GM12878 (cell line): Measurements from ENCODE around the gene PPP6R2. TPM values are rescaled to one million over a fixed set of nuclear protein-coding genes. Genes with fewer than 3 reads are reported as not detected.

Source experiments
- ATAC-seq: fragments of 200-7000 bp; cut with Tn5 transposase; 3 replicates; pipeline ENCODE4 v1.9.1; 2020; ENCODE audit warnings: mild to moderate bottlenecking, moderate library complexity
- BruUV-seq: library from RNA; stranded (reverse); fragments of 400-500 nt; replicated peaks from 2 replicates; lab custom pipeline; 2021; lab: Mats Ljungman, UMichigan
- CTCF ChIA-PET: fragments of 300-600 bp; sonication (Branson Sonifier 250); formaldehyde crosslinking; extraction: SDS; loops from one replicate; lab custom pipeline; 2021; ENCODE audit warnings: inconsistent platforms; lab: Yijun Ruan, JAX
- POLR2A ChIA-PET: fragments of 350-600 bp; formaldehyde crosslinking; extraction: SDS; loops from one replicate; lab custom pipeline; 2021; ENCODE audit warnings: inconsistent platforms; lab: Charles Lee
- RAD21 ChIA-PET: fragments of 300-600 bp; sonication (Branson Sonifier 250); formaldehyde crosslinking; loops from one replicate; lab custom pipeline; 2023; ENCODE audit warnings: antibody characterized with exemption; ENCODE audit not compliant: unreplicated experiment; lab: Charles Lee
- SMC1A ChIA-PET: fragments of 300-600 bp; sonication (Branson Sonifier 250); formaldehyde crosslinking; loops from one replicate; lab custom pipeline; 2023; ENCODE audit not compliant: unreplicated experiment, uncharacterized antibody; lab: Charles Lee
- DNase-seq: peaks from one replicate; pipeline ENCODE4 v3.0.0-alpha.2; 2011; ENCODE audit warnings: low read depth, low spot score
- FAIRE-seq: peaks from 3 replicates; lab custom pipeline; 2011; peaks lifted over from hg19 to GRCh38; lab: Jason Lieb, UNC
- H2AFZ ChIP-seq: 2 replicates; pipeline ENCODE4 v1.6.0; 2011; ENCODE audit warnings: low read depth, low read length, control low read depth; ENCODE audit not compliant: control insufficient read depth
- H3K27ac ChIP-seq: 2 replicates; pipeline ENCODE4 v1.5.1; 2011; ENCODE audit warnings: control low read depth; ENCODE audit not compliant: control insufficient read depth, insufficient read depth
- H3K27me3 ChIP-seq, 2 experiments: replicated peaks in 1 of 2; 2 replicates each; pipeline versions ENCODE4 v1.6.0 to v1.6.1; 2011; ENCODE audit warnings: low read length in 1 of 2; ENCODE audit not compliant: control insufficient read depth in 2 of 2, insufficient read depth in 2 of 2
- H3K36me3 ChIP-seq, 2 experiments: 2 replicates each; pipeline ENCODE4 v1.5.1; 2011; ENCODE audit warnings: low read length in 1 of 2; ENCODE audit not compliant: control insufficient read depth in 2 of 2, insufficient read depth in 2 of 2
- H3K4me1 ChIP-seq: 2 replicates; pipeline ENCODE4 v1.6.1; 2011; ENCODE audit warnings: mild to moderate bottlenecking, low read length, moderate library complexity, mixed read lengths; ENCODE audit not compliant: control insufficient read depth, insufficient read depth
- H3K4me2 ChIP-seq: 2 replicates; pipeline ENCODE4 v1.6.0; 2011; ENCODE audit warnings: control low read depth; ENCODE audit not compliant: control insufficient read depth, insufficient read depth
- H3K4me3 ChIP-seq: fragments of 200-600 bp; sonication (generic); 2 replicates; pipeline ENCODE4 v1.5.1; 2016
- H3K79me2 ChIP-seq: 2 replicates; pipeline ENCODE4 v1.6.0; 2011; ENCODE audit warnings: low read length; ENCODE audit not compliant: control insufficient read depth, insufficient read depth
- H3K9ac ChIP-seq: 2 replicates; pipeline ENCODE4 v1.8.0; 2011; ENCODE audit warnings: low read length, control low read depth, mixed read lengths; ENCODE audit not compliant: control insufficient read depth, insufficient read depth
- H3K9me3 ChIP-seq: replicated peaks from 3 replicates; pipeline ENCODE4 v1.5.1; 2011; ENCODE audit warnings: mild to moderate bottlenecking, low read length; ENCODE audit not compliant: control insufficient read depth, insufficient read depth
- H4K20me1 ChIP-seq: 2 replicates; pipeline ENCODE4 v1.6.0; 2011; ENCODE audit not compliant: control insufficient read depth, insufficient read depth
- BACH1 ChIP-seq: fragments of 450-650 bp; IDR thresholded peaks from 2 replicates; pipeline ENCODE4 v1.6.1; 2017; ENCODE audit warnings: mild to moderate bottlenecking, borderline replicate concordance
- CBFB ChIP-seq: IDR thresholded peaks from 2 replicates; pipeline ENCODE4 v1.6.1; 2016; ENCODE audit warnings: antibody characterized with exemption, low read depth
- ETV6 ChIP-seq, 2 experiments: fragments of 450-650 bp in 1 of 2; IDR thresholded peaks in 1 of 2; conservative IDR thresholded peaks in 1 of 2; 2 replicates each; pipeline ENCODE4 v1.6.1; 2014; ENCODE audit warnings: antibody characterized with exemption in 1 of 2, borderline replicate concordance in 1 of 2, low read depth in 1 of 2, mild to moderate bottlenecking in 1 of 2, moderate library complexity in 1 of 2
- GABPA ChIP-seq: IDR thresholded peaks from 2 replicates; pipeline ENCODE4 v1.6.1; 2014; ENCODE audit warnings: antibody characterized with exemption, low read depth, mild to moderate bottlenecking, inconsistent platforms
- IKZF2 ChIP-seq, 2 experiments: fragments of 450-650 bp; IDR thresholded peaks; 2 replicates each; pipeline ENCODE4 v1.6.1; 2017; ENCODE audit warnings: mild to moderate bottlenecking in 2 of 2, moderate library complexity in 2 of 2
- KAT2A ChIP-seq: conservative IDR thresholded peaks from 2 replicates; pipeline ENCODE4 v1.6.1; 2011; ENCODE audit warnings: low read depth, low read length; ENCODE audit not compliant: control insufficient read depth
- NFYA ChIP-seq: IDR thresholded peaks from 2 replicates; pipeline ENCODE4 v1.6.1; 2011; ENCODE audit warnings: low read depth, mild to moderate bottlenecking, low read length, improper control_type of control experiment, borderline replicate concordance
- POLR2A ChIP-seq: IDR thresholded peaks from 2 replicates; pipeline ENCODE4 v1.6.1; 2011; ENCODE audit warnings: low read depth, mild to moderate bottlenecking, low read length
- POLR2AphosphoS2 ChIP-seq: IDR thresholded peaks from 2 replicates; pipeline ENCODE4 v1.6.1; 2011; ENCODE audit warnings: low read depth, mild to moderate bottlenecking, low read length, improper control_type of control experiment, moderate library complexity
- SIX5 ChIP-seq: IDR thresholded peaks from 2 replicates; pipeline ENCODE4 v1.6.1; 2011; ENCODE audit warnings: mild to moderate bottlenecking, low read depth, low read length, moderate library complexity; ENCODE audit not compliant: severe bottlenecking
- STAT1 ChIP-seq: fragments of 450-650 bp; conservative IDR thresholded peaks from 2 replicates; pipeline ENCODE4 v1.6.1; 2014; ENCODE audit warnings: antibody characterized with exemption, mild to moderate bottlenecking
- ZNF207 ChIP-seq: fragments of 450-650 bp; IDR thresholded peaks from 2 replicates; pipeline ENCODE4 v1.6.1; 2014; ENCODE audit warnings: antibody characterized with exemption, mild to moderate bottlenecking, borderline replicate concordance
- WGBS: methylation state at CpG from one replicate; pipeline ENCODE4 v1.1.6; 2016; ENCODE audit warnings: low lambda C conversion rate; ENCODE audit not compliant: insufficient replicate concordance, insufficient coverage; ENCODE audit errors: missing lambda C conversion rate; 5-methylcytosine and 5-hydroxymethylcytosine counted together
- in situ Hi-C: fragments of 300-500 bp; cut with MboI; formaldehyde crosslinking; loops from 9 replicates; pipeline ENCODE4 v1.14.3; 2018; ENCODE audit warnings: mixed read lengths
- intact Hi-C: fragments of 100-400 bp; cut with micrococcal nuclease; formaldehyde crosslinking; loops from one replicate; pipeline ENCODE4 v1.14.2; 2022; ENCODE audit not compliant: unreplicated experiment
- polyA plus RNA-seq, 11 experiments: library from polyadenylated mRNA; depleted of rRNA in 4 of 11; unstranded in 6 of 11; stranded (reverse) in 5 of 11; fragments of >200 nt; fragmentation: Nextera tagmentation in 4 of 11; fragmentation: Illumina TruSeq in 1 of 11; extraction: Ambion mirVana in 4 of 11; extraction: Trizol in 1 of 11; gene quantifications; 1 replicate in 1 of 11; 2 replicates in 10 of 11; pipeline versions ENCODE4 v1.2.1 to v1.2.3, GENCODE V29; 2011 to 2016; ENCODE audit warnings: inconsistent platforms in 2 of 11, missing spikeins in 2 of 11, low read depth in 1 of 11
- total RNA-seq, 4 experiments: library from RNA; depleted of rRNA in 3 of 4; stranded (reverse); fragments of >200 nt in 3 of 4; fragmentation: Illumina TruSeq in 1 of 4; extraction: Trizol in 1 of 4; gene quantifications; 2 replicates each; pipeline versions ENCODE4 v1.2.1 to v1.2.3, GENCODE V29; 2013 to 2021
- TF ChIP-seq, protein P1 (sequence below): IDR thresholded peaks from 2 replicates; pipeline ENCODE4 v1.6.1; 2012; ENCODE audit warnings: low read depth, low read length, improper control_type of control experiment
- TF ChIP-seq, protein P2 (sequence below): fragments of 450-650 bp; IDR thresholded peaks from 2 replicates; pipeline ENCODE4 v1.6.1; 2014; ENCODE audit warnings: mild to moderate bottlenecking
- TF ChIP-seq, protein P3 (sequence below): IDR thresholded peaks from 2 replicates; pipeline ENCODE4 v1.6.1; 2012; ENCODE audit warnings: low read length, inconsistent platforms
- TF ChIP-seq, protein P4 (sequence below), 3 experiments: IDR thresholded peaks in 2 of 3; conservative IDR thresholded peaks in 1 of 3; 2 replicates each; pipeline ENCODE4 v1.5.1; 2011; ENCODE audit warnings: low read depth in 3 of 3, low read length in 3 of 3, mild to moderate bottlenecking in 3 of 3, control low read depth in 2 of 3, moderate library complexity in 2 of 3, inconsistent platforms in 1 of 3, mixed read lengths in 1 of 3; ENCODE audit not compliant: control insufficient read depth in 2 of 3, insufficient read depth in 1 of 3; ENCODE audit errors: extremely low read depth in 1 of 3
- TF ChIP-seq, protein P5 (sequence below): fragments of 450-650 bp; IDR thresholded peaks from 2 replicates; pipeline ENCODE4 v1.6.1; 2016; ENCODE audit warnings: mild to moderate bottlenecking

The PPP6R2 gene
- total and polyA plus RNA-seq, 10 of the 15 experiments (the other 5 are each of a cell fraction or from before 2014, with no cell fraction given), result 0.29 to 52.6 (median 25.4) TPM

DNA sequence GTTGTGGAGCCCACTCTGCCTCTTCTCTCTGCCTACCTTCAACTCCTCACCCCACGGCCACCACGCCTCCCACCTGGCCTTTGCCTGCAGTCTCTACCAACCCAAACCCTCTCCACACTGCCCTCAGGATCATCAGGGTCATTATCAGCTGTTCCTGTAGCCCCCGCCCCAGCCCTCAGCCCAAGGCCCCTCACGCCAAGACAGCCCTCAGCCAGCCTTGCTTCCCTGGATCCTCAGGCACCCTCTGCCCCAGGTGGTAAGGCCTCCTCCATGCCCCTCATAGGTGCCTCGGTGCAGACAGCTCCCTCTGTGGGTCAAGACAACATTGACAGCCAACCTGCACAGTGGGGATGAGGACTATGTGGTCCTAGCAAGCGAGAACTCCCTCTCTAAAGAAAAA lies 130.0 kb downstream of the PPP6R2 start:
- DNase-seq, result no peak
- TF ChIP-seq POLR2A, result 0 out of 2 replicates have a peak, but pooled peaks have one; percentile 37
- TF ChIP-seq, protein P1, sequence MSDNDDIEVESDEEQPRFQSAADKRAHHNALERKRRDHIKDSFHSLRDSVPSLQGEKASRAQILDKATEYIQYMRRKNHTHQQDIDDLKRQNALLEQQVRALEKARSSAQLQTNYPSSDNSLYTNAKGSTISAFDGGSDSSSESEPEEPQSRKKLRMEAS, result no peak
- TF ChIP-seq, protein P2, sequence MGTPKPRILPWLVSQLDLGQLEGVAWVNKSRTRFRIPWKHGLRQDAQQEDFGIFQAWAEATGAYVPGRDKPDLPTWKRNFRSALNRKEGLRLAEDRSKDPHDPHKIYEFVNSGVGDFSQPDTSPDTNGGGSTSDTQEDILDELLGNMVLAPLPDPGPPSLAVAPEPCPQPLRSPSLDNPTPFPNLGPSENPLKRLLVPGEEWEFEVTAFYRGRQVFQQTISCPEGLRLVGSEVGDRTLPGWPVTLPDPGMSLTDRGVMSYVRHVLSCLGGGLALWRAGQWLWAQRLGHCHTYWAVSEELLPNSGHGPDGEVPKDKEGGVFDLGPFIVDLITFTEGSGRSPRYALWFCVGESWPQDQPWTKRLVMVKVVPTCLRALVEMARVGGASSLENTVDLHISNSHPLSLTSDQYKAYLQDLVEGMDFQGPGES, result no peak
- TF ChIP-seq CBFB, result no peak
- TF ChIP-seq, protein P3, sequence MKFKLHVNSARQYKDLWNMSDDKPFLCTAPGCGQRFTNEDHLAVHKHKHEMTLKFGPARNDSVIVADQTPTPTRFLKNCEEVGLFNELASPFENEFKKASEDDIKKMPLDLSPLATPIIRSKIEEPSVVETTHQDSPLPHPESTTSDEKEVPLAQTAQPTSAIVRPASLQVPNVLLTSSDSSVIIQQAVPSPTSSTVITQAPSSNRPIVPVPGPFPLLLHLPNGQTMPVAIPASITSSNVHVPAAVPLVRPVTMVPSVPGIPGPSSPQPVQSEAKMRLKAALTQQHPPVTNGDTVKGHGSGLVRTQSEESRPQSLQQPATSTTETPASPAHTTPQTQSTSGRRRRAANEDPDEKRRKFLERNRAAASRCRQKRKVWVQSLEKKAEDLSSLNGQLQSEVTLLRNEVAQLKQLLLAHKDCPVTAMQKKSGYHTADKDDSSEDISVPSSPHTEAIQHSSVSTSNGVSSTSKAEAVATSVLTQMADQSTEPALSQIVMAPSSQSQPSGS, result no peak
- TF ChIP-seq ZNF207, result no peak
- TF ChIP-seq POLR2AphosphoS2, result no peak
- TF ChIP-seq IKZF2 (IDR thresholded peaks at IDR 0.05), result no peak
- TF ChIP-seq, protein P4, sequence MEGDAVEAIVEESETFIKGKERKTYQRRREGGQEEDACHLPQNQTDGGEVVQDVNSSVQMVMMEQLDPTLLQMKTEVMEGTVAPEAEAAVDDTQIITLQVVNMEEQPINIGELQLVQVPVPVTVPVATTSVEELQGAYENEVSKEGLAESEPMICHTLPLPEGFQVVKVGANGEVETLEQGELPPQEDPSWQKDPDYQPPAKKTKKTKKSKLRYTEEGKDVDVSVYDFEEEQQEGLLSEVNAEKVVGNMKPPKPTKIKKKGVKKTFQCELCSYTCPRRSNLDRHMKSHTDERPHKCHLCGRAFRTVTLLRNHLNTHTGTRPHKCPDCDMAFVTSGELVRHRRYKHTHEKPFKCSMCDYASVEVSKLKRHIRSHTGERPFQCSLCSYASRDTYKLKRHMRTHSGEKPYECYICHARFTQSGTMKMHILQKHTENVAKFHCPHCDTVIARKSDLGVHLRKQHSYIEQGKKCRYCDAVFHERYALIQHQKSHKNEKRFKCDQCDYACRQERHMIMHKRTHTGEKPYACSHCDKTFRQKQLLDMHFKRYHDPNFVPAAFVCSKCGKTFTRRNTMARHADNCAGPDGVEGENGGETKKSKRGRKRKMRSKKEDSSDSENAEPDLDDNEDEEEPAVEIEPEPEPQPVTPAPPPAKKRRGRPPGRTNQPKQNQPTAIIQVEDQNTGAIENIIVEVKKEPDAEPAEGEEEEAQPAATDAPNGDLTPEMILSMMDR (IDR thresholded peaks at IDR 0.05 in 2 of 3, conservative IDR thresholded peaks at IDR 0.05 in 1 of 3; ENCODE audit: control insufficient read depth in 2 of 3, extremely low read depth in 1 of 3, insufficient read depth in 1 of 3, low read depth in 3 of 3, low read length in 3 of 3), result peak; percentile 51 to 74 (median 62)
- no peak for TF ChIP-seq NFYA
- no peak for TF ChIP-seq SIX5
- TF ChIP-seq STAT1, result no peak
- TF ChIP-seq ETV6 (conservative IDR thresholded peaks at IDR 0.05 in 1 of 2, IDR thresholded peaks at IDR 0.05 in 1 of 2; ENCODE audit: borderline replicate concordance in 1 of 2, low read depth in 1 of 2), result no peak
- TF ChIP-seq GABPA, result no peak
- TF ChIP-seq KAT2A, result no peak
- TF ChIP-seq, protein P5, sequence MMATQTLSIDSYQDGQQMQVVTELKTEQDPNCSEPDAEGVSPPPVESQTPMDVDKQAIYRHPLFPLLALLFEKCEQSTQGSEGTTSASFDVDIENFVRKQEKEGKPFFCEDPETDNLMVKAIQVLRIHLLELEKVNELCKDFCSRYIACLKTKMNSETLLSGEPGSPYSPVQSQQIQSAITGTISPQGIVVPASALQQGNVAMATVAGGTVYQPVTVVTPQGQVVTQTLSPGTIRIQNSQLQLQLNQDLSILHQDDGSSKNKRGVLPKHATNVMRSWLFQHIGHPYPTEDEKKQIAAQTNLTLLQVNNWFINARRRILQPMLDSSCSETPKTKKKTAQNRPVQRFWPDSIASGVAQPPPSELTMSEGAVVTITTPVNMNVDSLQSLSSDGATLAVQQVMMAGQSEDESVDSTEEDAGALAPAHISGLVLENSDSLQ, result peak; percentile 8; the same call in 1 of the 2 replicates
- TF ChIP-seq BACH1, result no peak

More for the DNA sequence above, 130.0 kb downstream of the PPP6R2 start:
- Histone ChIP-seq H3K27me3 (no peaks in the 10 kb centered on the region), H3K4me3 (peak overlapping the region; percentile 96), H3K9ac (no peak overlapping the region), H3K79me2 (peaks cover 55% of the 10 kb centered on the region), H3K4me1 (peaks cover 54% of the 10 kb centered on the region), H3K27ac (no peak overlapping the region), H4K20me1 (no peaks in the 10 kb centered on the region), H2AFZ (no peak overlapping the region), H3K36me3 (peaks cover 1 to 4% of the 10 kb centered on the region in 2 experiments; a peak in 2 of 4 replicates), H3K4me2 (peak overlapping the region; percentile 99), H3K9me3 (no peaks in the 10 kb centered on the region)
- ChIA-PET CTCF (interaction anchor here (0.7 to 2.9 kb wide), 13 partner anchors 20 to 255 kb away, joined by 3 to 16 read pairs (median 6); partner anchors contain the start of genes HDAC10, LMF2, NCAPH2 and SCO2), RAD21 (interaction anchor here (0.9 to 2.3 kb wide), 6 partner anchors 20 to 218 kb away, joined by 3 to 11 read pairs (median 6); partner anchors contain the start of genes LMF2 and SCO2), POLR2A (interaction anchor here (1.0 to 2.2 kb wide), 3 partner anchors 29 to 148 kb away, joined by 3 to 6 read pairs (median 3); partner anchors contain the start of gene SCO2), SMC1A (interaction anchor here (1.4 to 1.6 kb wide), 2 partner anchors 24 to 53 kb away, joined by 5 read pairs; partner anchors contain the start of gene SCO2)
- WGBS, result 47% methylated on average over 6 of the region's 6 CpGs
- FAIRE-seq, result no peak
- ATAC-seq, result peak; percentile 54
- in situ Hi-C loops (no loop called here), intact Hi-C loops (loop anchor here (10.0 kb wide), 1 partner anchor 228 kb away; the partner anchor contains the start of gene TUBGCP6)
- BruUV-seq, result no TSS peak
